Measurements from ENCODE around the gene VPS16. TPM values are rescaled to one million over a fixed set of nuclear protein-coding genes. Genes with fewer than 3 reads are reported as not detected.

Gene VPS16
- total RNA-seq, 4 donors from 2014 or later: 24.0 to 34.0 (median 27.7) TPM

DNA sequence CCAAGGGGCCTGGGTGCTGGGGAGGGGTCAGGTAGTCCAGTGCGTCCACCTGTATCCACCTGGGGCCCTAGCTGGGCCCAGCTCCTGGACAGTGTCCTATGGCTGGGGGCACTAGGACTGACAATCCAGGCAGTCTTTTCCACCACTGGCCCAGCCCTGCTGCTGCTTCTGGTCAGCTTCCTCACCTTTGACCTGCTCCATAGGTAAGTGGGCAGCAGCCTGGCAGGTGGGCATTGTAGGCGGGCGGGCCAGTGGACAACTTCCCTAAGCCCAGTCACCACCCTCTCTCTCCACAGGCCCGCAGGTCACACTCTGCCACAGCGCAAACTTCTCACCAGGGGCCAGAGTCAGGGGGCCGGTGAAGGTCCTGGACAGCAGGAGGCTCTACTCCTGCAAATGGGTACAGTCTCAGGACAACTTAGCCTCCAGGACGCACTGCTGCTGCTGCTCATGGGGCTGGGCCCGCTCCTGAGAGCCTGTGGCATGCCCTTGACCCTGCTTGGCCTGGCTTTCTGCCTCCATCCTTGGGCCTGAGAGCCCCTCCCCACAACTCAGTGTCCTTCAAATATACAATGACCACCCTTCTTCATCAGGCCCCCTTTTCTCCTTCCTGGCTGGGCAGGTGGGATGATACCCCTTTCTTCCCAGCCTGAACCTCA is 25.2 kb upstream of the VPS16 start:
- no peak for DNase-seq (ENCODE audit: low spot score)
- ATAC-seq (ENCODE audit: low FRiP score): no peak
- TF ChIP-seq, protein P1, sequence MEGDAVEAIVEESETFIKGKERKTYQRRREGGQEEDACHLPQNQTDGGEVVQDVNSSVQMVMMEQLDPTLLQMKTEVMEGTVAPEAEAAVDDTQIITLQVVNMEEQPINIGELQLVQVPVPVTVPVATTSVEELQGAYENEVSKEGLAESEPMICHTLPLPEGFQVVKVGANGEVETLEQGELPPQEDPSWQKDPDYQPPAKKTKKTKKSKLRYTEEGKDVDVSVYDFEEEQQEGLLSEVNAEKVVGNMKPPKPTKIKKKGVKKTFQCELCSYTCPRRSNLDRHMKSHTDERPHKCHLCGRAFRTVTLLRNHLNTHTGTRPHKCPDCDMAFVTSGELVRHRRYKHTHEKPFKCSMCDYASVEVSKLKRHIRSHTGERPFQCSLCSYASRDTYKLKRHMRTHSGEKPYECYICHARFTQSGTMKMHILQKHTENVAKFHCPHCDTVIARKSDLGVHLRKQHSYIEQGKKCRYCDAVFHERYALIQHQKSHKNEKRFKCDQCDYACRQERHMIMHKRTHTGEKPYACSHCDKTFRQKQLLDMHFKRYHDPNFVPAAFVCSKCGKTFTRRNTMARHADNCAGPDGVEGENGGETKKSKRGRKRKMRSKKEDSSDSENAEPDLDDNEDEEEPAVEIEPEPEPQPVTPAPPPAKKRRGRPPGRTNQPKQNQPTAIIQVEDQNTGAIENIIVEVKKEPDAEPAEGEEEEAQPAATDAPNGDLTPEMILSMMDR (IDR thresholded peaks at IDR 0.05): no peak

GRCh38 chr20:2816030-2816582 is 24.4 kb upstream of the VPS16 start, which contains the start of gene TMEM239:
Gene TMEM239 (plus strand): TSS chr20:2816364. CDS start chr20:2816555, 191 bp downstream.
- TF ChIP-seq, protein P1 (IDR thresholded peaks at IDR 0.05): no peak
- DNase-seq (ENCODE audit: low spot score): no peak
- ATAC-seq (ENCODE audit: low FRiP score): no peak

- TF ChIP-seq, protein P1 (IDR thresholded peaks at IDR 0.05): no peak
- ATAC-seq (ENCODE audit: low FRiP score) (no peak), DNase-seq (ENCODE audit: low spot score) (no peak)
Observed at GRCh38 chr20:2816583-2817340, 23.8 kb upstream of the VPS16 start.

DNA sequence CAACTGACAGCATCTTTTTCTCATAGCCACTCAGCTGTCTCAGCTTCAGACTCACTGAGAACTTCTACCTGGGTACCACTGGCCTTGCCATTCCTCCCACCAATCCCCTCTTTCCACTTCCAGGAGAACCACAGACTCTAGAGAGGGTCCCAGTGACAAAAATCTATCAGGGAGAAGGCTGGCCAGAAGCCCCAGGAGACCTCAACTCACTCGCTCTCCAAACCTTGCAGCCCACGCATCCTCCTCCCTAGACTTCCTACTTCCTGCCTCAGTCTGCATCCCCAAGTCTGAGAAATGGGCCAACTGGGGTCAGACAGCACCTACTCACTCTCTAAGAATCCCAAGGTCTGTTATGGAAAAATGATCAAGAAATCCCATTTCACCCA is 23.2 kb upstream of the VPS16 start:
- TF ChIP-seq, protein P1 (IDR thresholded peaks at IDR 0.05): no peak
- ATAC-seq (ENCODE audit: low FRiP score) (no peak), DNase-seq (ENCODE audit: low spot score) (no peak)

DNA sequence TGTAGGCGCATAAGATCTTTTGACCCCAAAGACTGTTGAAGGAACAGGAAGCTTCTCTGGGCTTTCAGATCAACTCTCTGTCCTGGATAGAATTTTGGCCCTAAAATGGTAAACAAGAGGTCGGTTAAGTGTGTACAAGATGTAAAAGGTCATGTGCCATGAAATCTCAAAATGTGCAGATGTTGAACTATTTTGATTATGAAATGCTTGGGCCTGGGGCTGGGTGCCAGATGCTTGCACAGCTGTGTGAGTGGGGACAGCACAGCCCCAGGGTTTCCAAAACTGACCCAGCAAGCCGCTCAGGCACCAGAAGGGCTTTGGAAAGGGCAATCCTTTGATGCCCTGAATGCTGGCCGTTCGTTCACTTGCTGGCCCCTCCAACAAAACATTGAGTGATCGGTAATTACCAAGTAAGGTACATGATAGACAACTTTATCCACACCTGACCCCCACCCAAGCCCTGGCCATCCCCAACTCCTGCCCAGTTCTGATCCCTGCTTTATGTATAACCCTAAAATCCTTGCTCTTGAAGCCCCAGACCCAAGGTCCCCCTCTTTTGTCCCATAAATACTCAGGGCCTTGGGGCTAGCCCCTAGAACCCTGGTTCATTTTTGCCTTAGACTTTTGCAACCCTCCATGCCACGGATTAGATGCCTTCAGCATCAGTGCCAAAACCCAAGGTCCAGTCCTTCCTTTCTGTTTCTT is 22.5 kb upstream of the VPS16 start:
- TF ChIP-seq, protein P1 (IDR thresholded peaks at IDR 0.05): no peak
- DNase-seq (ENCODE audit: low spot score): peak; percentile 49
- no peak for ATAC-seq (ENCODE audit: low FRiP score)

DNA sequence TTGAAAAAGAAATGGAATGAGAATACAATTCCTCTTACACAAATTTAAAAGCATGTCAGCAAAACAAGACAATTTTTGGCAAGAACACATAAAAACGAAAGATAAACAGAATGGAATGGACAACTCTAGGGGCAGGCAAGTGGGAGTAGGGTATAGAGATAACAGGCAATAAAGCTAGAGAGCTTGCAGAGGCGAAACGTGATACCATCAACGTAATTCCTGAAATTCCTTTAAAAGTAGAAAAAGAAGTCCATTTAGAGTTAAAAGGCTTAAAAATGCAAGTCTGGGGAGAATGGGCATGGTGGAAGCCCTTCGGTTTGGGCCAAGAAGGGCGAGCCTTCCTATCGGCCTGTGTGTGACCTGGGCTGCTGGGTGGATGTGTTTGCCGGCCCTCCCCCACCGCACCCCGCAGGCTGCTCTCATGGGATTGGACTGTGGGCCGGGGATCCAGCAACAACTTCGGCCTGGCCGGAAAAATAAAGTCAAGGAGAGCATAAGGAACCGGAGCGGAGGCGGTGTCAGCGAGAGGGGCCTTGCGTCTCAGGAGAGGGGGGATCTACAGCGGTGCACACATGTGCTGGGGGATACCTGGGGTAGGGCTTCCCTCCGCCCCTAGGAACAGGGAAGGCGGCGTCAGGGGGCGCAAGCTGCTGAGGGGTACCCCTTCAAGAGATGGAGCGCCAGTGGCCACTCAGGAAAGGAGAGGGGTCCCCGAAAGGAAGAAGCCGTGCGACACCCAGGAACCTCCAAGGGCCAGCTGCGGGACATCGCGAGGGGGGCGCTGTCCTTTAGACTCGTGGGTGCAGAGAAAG is 20.3 kb upstream of the VPS16 start:
- DNase-seq (ENCODE audit: low spot score) (no peak), ATAC-seq (ENCODE audit: low FRiP score) (peak; percentile 84)
- TF ChIP-seq, protein P1 (IDR thresholded peaks at IDR 0.05): no peak
